DMS79 treated with DMSO at 0.1 percent for 48 hours (cell line): ENCODE data around the gene MED16.

Experiments
- DNase-seq: peaks from one replicate; lab custom pipeline; 2025; lab: John Stamatoyannopoulos, UW

MED16 gene

GRCh38 chr19:892894-893689 is at the start of gene MED16, which contains the start of gene RNU6-9:
Gene MED16 (minus strand): TSS chr19:893187. CDS start chr19:891131, 2,056 bp downstream.
Gene RNU6-9 (plus strand): TSS chr19:893484.
- peak; percentile 85 for DNase-seq

GRCh38 chr19:942133-942645 is 49.2 kb upstream of the MED16 start:
- no peak for DNase-seq

- DNase-seq, result no peak
Measured at GRCh38 chr19:941292-942132, 48.5 kb upstream of the MED16 start.

GRCh38 chr19:940591-941291 is 47.8 kb upstream of the MED16 start:
- peak; percentile 77 for DNase-seq

GRCh38 chr19:939922-940321 is 46.9 kb upstream of the MED16 start:
- DNase-seq, result no peak

GRCh38 chr19:939439-939838 is 46.5 kb upstream of the MED16 start:
- no peak for DNase-seq

- DNase-seq, result no peak
Measured at GRCh38 chr19:938233-938923, 45.4 kb upstream of the MED16 start.

- no peak for DNase-seq
Measured at GRCh38 chr19:937259-937694, 44.3 kb upstream of the MED16 start.

GRCh38 chr19:936175-936546 is 43.2 kb upstream of the MED16 start:
- no peak for DNase-seq

- DNase-seq, result no peak
Measured at GRCh38 chr19:934865-935479, 42.0 kb upstream of the MED16 start.

GRCh38 chr19:934197-934840 is 41.3 kb upstream of the MED16 start:
- no peak for DNase-seq

GRCh38 chr19:933553-933882 is 40.5 kb upstream of the MED16 start:
- no peak for DNase-seq

GRCh38 chr19:932648-933552 is 39.9 kb upstream of the MED16 start:
- DNase-seq, result no peak

GRCh38 chr19:931860-932647 is 39.1 kb upstream of the MED16 start:
- DNase-seq, result no peak

- no peak for DNase-seq
Measured at GRCh38 chr19:929891-930258, 36.9 kb upstream of the MED16 start.

- no peak for DNase-seq
Measured at GRCh38 chr19:929203-929890, 36.4 kb upstream of the MED16 start.

GRCh38 chr19:928471-929202 is 35.6 kb upstream of the MED16 start:
- DNase-seq, result no peak
